Erythroblast (primary cell): Measurements from ENCODE around the gene PBX1.

Source experiments
- DNase-seq, 2 experiments: peaks; one replicate each; lab custom pipeline; 2025; lab: John Stamatoyannopoulos, UW
- GATA1 ChIP-seq: IDR thresholded peaks from 2 replicates; pipeline ENCODE4 v1.6.1; 2011; ENCODE audit warnings: low read depth, mild to moderate bottlenecking, control low read depth, low read length, moderate library complexity
- POLR2A ChIP-seq: IDR thresholded peaks from 2 replicates; pipeline ENCODE4 v1.6.1; 2011; ENCODE audit warnings: mild to moderate bottlenecking, low read length

PBX1 gene

DNA sequence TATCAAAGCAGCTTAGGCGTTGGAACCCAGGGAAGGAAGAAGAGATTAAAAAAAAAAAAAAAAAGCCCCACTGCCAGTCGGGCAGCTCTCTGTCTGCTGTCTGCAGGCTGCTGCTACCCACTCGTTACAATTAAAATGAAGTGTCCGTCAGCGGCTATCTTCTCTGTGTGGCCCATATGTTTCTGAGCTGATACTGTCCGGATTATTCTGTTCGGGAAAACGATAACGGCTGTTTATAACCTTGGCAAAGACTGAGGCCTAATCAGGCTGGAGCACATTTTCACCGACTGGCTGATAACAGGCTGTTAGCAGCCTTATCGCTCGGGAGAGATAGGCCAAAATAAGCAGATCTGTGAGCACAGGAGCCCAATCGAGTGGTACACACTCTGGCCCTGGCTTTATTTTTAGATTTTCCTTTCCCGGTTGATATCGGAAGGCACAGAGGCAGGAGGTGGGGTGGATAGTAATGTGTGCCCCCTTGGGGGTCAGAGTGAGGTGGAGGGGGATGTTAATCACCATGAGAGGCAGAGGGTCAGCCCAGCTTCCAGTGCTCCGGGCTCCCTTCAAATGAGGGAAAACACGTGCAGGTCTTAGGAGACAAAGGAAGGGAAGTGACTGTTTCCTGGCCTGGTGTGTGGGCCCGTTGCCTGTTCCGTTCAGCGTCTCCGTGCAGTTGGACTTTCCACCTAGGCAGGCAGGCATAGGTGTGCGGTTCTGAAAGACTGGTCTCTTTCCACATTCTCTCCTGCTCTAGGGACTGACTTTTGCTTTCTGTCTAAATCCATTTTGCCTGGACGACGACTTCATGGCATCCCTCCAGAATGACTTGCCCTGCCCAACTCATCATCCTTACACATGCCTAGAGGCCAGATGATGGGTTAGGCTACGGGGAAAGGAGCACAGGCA, 153.4 kb downstream of the PBX1 start:
- TF ChIP-seq GATA1 = peak; percentile 96
- TF ChIP-seq POLR2A = no peak
- peak; percentile 96 to 99 for DNase-seq

DNA sequence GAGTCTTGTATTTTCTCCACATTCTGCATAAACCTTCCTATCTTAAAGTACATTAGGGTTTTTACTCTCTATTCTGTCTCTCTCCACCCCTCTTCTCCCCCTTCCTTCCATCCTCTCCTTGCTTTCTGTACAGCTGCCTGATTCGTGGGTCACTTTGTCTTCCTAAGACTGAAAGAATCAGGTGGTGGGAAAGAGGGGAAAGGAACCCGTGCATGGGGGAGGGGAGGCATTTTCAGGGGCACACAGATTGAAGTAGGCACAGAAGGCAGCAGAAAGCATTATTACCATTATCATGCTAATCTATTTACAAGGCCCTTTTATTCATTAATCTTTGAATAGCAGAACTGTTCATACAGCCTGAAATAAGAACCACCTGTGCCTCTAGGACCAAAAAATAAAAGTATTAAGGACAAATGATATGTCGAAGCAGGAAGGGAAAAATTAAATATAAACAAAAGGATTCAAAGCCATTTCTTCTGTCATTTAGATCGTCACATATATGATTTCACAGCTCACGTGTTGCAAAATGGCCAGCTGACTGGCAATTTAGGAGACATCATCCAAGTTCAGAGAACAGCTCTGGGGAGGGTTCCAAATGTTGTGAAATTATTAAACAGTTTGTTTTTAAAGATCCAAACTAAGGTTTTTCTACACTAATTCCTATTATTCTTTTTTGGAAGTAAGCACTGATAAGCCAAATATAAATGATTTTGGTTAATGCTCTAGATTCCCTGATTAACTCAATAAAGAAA, 154.6 kb downstream of the PBX1 start:
- DNase-seq = peak in 1 of 2 experiments; percentile 20
- no peak for TF ChIP-seq GATA1
- no peak for TF ChIP-seq POLR2A

DNA sequence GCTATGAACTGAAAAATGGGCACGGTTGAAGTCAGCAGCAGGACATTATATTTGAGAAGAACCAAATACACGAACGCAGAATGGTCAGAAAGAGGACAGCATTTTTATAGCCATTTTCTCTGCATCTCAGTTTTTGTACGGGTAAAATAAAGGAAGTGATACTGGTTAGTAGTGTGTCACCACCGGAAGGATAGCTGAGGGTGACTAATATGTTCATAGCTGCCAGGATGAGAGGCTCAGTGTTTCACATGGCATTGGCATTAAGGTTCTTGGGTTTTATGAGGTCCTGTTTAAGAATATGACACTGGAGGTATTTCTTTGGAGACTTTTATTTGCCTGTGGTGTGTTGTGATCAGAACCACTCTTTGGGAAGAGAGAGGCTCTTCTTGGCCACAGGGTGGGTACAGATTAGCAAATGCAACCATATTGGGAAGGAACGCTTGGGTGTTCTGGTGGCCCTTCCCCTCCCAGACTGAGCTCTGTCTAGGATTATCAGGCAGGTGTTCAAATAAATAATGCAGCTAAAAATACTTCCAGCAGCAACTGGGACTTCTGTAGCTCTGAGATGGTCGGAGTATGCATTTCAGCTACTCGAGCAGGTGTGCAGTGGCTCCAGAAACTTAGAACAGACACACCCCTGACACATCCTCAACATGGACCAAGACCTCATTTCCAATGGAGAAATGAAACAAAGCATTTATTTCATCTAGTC, 158.2 kb downstream of the PBX1 start:
- peak in 1 of 2 experiments; percentile 16 for DNase-seq
- no peak for TF ChIP-seq POLR2A
- TF ChIP-seq GATA1 = no peak

DNA sequence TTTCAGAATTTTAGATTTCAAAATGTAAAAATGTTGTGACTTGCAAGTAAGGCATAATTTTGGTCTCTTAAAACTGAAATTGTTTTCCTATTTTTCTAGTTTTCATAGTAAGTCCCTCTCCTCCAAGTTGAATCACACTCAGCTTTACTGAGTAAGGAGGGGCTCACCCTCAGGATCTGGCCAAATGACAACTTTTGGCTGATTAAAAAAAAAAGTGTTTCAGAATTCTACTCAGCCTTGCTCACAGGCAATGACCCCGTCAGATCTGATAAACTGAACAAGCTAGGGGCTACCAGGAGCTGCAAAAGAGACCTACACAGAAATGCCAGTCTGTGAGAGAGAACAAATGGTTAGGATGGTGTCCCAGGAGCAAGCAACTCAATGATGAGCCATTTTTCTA, 159.8 kb downstream of the PBX1 start:
- TF ChIP-seq POLR2A (no peak), GATA1 (no peak)
- peak in 1 of 2 experiments; percentile 27 for DNase-seq

DNA sequence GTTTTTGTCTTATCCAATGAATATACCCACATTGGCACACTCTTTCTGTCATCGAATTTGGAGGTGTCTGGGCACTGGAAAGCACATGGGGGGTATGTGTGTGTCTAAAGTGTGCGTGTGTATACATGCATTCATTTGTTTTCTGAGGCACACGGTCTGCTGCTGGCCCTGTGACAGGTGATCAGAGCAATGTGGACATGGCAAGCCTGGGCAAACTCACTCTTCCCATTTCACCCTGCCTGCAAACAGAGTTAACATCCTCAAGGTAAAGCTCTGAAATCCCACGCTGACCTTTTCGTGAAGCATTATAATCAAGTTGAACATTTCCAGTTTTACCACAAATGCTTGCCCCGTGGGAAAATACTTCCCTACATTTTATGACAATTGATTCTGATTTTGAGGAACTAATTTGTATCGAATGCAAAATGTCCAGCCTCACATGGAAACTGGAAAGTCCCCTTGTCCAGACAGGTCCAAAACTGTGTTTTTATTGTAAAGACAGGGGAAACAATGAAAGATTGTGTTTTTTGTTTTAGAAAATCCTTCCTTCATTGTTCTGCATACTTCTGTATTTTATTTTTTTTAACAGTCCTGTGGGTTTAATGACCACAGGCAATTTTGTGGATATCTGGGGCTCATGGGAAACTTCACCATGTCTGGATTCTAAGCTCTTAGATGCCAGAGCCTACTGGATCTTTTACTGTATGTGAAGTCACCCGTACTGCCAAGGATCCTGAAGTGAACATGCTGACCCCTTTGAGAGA, 160.9 kb downstream of the PBX1 start:
- DNase-seq = no peak
- no peak for TF ChIP-seq POLR2A
- TF ChIP-seq GATA1 = no peak

DNA sequence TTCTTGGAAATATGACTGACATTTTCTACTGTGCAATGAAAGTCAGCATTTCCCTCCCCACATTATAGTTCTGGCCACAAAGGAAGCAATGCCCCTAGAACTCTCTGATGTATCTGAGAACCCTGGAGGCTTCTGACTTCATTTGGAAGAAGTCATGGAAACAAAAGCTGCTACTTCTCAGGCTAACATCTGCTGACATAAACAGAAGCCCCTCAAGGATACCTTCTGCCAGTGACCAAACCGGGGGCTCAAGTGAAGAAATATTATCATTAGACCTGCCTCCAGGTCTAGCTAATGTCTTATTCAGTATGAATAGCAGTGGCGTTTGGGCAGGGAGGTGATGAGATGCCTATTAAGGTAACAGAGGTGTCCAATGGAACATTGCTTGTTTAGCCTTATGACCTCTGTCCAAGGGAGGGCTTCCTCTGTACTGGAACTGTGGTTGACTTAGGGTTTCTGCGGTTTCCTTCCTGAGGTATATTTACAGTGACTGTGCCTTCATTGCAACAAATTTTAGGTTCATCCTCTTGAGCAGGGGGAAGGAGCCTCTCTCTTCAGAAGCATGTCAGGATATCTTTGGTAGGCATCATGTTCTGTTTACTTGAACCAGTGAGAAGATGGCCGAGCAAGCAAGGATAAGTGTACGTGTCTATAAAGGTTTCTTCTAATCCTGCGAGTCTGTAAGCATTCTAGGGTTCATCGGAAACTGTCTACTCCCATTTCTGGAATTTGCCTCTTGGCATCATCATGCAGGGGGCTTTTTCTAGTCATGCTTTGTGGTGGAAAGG, 161.7 kb downstream of the PBX1 start:
- peak in 1 of 2 experiments; percentile 28 for DNase-seq
- no peak for TF ChIP-seq GATA1
- TF ChIP-seq POLR2A = no peak

DNA sequence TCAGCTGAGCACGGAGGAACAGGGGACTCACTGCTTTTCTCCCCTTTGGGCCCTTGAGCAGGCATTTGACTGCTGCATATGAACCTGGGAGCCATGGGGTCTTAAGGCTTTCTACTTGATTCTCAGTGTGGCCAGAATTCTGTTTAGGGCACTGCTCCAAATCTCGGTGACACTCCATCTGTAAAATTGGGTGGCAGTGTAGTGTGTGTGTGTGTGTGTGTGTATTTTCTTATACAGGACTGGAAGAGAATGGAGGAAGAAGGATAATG, 162.2 kb downstream of the PBX1 start:
- TF ChIP-seq POLR2A (no peak), GATA1 (no peak)
- DNase-seq = no peak

DNA sequence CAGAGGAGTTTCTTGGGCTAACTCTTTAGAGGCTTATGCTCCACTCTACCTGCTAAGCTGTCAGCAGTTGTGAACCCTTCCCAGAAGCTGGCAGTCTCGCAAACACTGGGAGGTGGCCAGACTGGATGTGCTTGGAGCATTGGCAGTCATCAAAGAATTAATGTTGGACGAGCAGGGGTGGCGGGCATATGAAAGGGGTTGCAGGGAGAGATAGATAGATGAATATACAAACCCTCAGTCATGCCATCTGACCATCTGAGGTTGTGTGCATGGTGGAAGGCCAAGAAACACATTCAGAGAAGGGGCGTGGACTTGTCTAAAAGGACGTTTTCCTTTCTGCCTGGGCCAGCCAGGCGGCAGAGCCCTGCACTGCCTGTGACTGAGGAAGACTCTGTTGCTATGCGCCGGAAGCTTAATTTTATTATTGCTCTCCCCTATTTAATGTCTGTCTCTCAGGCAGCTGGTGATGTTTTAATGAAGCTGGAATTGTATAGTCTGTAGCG, 164.4 kb downstream of the PBX1 start:
- TF ChIP-seq POLR2A (no peak), GATA1 (no peak)
- no peak for DNase-seq

DNA sequence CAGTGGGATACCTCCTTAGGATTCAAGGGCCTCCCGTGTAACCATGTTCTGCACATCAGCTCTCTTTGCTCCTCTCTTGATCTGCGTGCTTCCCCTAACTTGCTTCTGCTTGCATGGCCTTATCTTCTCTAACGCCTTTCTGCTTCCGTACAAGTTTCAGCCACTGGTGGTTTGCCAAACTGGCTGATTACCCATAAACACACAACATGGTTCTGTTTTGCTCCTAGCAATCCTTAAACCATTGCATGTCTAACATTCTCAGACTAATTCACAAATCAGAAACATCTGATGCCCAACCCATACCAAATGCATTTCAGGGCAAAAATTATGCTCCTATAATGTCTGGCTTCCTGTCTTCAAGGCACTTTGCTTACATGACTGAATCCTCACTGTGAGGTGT, 166.4 kb downstream of the PBX1 start:
- no peak for TF ChIP-seq GATA1
- no peak for TF ChIP-seq POLR2A
- DNase-seq = peak; percentile 43 to 54

DNA sequence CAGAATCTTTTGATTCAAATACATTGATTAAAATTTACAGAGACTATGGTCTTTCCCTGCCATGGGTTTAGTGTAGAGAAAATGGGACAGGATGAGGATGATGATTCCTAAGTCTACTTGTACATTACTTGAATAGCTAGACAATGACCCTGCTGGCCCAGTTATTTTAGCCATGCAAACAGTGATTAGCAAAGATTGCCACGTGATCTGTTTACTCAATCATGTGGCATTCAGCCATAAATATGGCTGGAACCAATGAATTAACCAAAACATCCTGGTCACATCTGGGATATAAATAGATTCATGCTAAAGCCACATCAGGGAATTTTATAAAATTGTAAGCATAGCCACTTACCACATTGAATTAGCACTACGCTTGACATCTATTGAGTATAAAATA, 167.3 kb downstream of the PBX1 start:
- TF ChIP-seq POLR2A = no peak
- TF ChIP-seq GATA1 = no peak
- no peak for DNase-seq

DNA sequence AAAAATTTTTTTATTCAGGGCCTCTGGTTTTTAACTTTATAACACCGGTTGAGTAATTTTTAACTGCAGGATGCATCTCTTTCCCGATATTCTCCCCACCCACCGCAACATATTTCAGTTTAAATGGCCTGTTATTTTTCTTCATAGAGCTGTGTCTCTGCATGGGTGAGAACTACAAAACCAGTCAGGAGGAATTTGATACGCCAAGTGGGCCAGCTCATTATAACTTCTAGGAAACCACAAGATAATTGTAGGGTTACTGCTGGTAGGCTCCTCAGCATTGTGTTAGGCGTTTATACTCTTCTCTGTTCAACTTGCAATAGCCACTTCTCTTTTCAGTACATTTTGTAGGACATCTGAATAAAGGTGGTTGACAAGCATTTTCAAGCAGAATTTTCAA, 169.7 kb downstream of the PBX1 start:
- no peak for TF ChIP-seq POLR2A
- TF ChIP-seq GATA1 = no peak
- DNase-seq = no peak

DNA sequence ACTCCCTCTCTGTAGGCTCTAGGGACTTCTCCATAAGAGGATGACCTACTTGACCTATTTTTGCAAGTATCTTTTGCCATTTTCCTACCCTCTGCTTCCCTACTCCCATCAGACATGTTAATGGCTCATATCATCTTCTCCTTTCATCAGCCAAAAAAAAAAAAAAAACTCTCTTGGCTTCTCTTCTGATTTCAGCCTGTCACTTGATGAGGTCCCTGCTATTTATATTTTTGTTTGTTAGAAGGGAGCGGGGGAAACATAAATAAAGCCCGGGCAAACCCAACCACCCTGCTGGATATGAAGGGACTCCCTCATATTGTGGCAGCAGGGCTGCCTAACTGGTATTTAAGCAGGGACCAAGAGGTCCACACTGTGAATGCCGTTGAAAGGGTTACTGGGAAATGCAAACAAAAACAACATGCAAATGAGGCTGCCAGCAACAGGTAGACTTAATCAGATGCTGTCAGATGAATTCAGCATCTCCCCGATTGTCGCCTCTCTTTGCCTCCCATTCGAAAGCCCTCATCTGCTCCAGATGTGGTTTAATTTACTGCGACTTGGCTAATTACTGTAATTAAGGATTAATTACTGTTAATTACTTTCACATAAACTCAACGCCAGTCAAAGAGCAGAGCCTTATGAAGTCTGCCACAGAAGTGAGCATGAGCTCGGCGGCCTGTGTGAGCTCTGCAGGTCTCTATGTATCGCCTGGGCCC, 172.3 kb downstream of the PBX1 start:
- DNase-seq = no peak

More for the DNA sequence above, 172.3 kb downstream of the PBX1 start:
- no peak for TF ChIP-seq POLR2A
- TF ChIP-seq GATA1 = no peak
